ENCODE measurements around the gene PRKCZ. TPM values are rescaled to one million over a fixed set of nuclear protein-coding genes. Genes with fewer than 3 reads are reported as not detected.

The PRKCZ gene
- total and polyA plus RNA-seq, 2 of the 4 experiments (the other 2 are of a cell fraction), result 2.0 to 3.5 TPM

DNA sequence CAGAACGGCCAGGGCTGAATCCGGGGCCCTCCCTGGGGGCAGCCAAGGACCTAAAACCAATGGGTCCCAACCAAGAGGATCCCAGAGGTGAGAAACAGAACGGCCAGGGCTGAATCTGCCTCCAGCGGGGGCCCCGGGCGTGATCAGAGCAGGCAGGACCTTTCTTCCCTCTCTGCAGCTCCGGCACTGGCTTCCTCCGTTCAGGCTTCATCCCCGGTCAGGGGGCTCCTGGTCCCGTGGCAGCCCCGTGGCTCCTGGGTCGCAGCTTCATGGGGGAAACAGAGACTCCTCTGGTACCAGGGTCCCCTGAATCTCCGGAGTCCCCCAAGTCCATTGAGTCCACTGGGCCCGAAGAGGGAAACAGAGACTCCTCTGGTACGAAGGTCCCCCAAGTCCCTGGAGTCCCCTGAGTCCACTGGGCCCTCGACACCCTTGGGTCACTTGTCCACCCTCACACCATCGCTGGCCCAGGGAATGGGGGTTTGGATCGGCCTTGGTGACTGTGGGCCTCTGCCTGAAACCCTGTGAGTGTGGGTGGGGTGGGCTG lies 60.1 kb downstream of the PRKCZ start:
- Histone ChIP-seq H2AK5ac (ENCODE audit: low read depth, low read length) (no peak overlapping the region), H2AK9ac (replicated peaks; ENCODE audit: low read depth, low read length, poor library complexity) (no peak overlapping the region), H3K36me3 (ENCODE audit: control insufficient read depth, insufficient read depth, low read length) (no peaks in the 10 kb centered on the region), H2BK20ac (ENCODE audit: low read depth, low read length) (no peak overlapping the region), H3K9me1 (ENCODE audit: insufficient read depth, low read length) (no peaks in the 10 kb centered on the region), H2BK15ac (ENCODE audit: low read depth, low read length) (no peak overlapping the region), H2BK120ac (ENCODE audit: low read depth, low read length) (no peak overlapping the region), H3K9ac (ENCODE audit: low read depth, low read length) (no peak overlapping the region), H3K79me1 (ENCODE audit: low read depth in 1 of 2, low read length in 2 of 2) (no peaks in the 10 kb centered on the region), H3K4me2 (ENCODE audit: low read depth, low read length) (no peak overlapping the region), H2BK5ac (ENCODE audit: low read depth, low read length, poor library complexity, severe bottlenecking) (no peak overlapping the region), H3K27ac (ENCODE audit: insufficient read depth, low read length) (no peak overlapping the region), H4K91ac (ENCODE audit: insufficient read depth, low read depth, low read length) (no peak overlapping the region), H3K18ac (ENCODE audit: low read depth, low read length) (no peak overlapping the region), H2AFZ (replicated peaks; ENCODE audit: low read length, poor library complexity) (no peak overlapping the region), H4K8ac (ENCODE audit: low read depth in 2 of 2, low read length in 2 of 2) (no peak overlapping the region), H4K5ac (ENCODE audit: low read depth, low read length) (no peak overlapping the region), H3K14ac (replicated peaks; ENCODE audit: low read depth, low read length) (no peak overlapping the region), H3K4me3 (ENCODE audit: insufficient read depth, low read depth, low read length) (no peak overlapping the region), H3K9me3 (ENCODE audit: control insufficient read depth, insufficient read depth, low read length) (no peaks in the 10 kb centered on the region), H4K20me1 (ENCODE audit: insufficient read depth, low read length) (no peaks in the 10 kb centered on the region), H3K4ac (ENCODE audit: low read depth, low read length) (no peak overlapping the region), H3K23ac (ENCODE audit: low read depth, low read length) (no peak overlapping the region), H3K56ac (ENCODE audit: extremely low read depth, insufficient read depth, low read length) (no peak overlapping the region), H3K4me1 (ENCODE audit: control insufficient read depth, insufficient read depth, low read length) (no peaks in the 10 kb centered on the region), H3K27me3 (ENCODE audit: control insufficient read depth, insufficient read depth, low read length) (peaks cover 12% of the 10 kb centered on the region; the same call in 1 of the 2 replicates)
- no peak for ATAC-seq (ENCODE audit: low read depth)
- in situ Hi-C loops (cut with MboI; ENCODE audit: low sequenced_read_pairs), result no loop called here
- ChIA-PET CTCF (no interaction called here), POLR2A (ENCODE audit: unreplicated experiment) (no interaction called here)
- WGBS, 2 experiments (ENCODE audit: extremely low coverage in 2 of 2, insufficient read length in 1 of 2), result 79% methylated on average over 7 of the region's 18 CpGs; no CpG with 5 or more reads in 1 of the 2 experiments
- DNase-seq, result no peak
- BruUV-seq (replicated peaks), result no TSS peak
- intact Hi-C loops (cut with micrococcal nuclease), result no loop called here
- dilution Hi-C loops (cut with HindIII; ENCODE audit: low sequenced_read_pairs, unreplicated experiment), result no loop called here
- no peak for TF ChIP-seq NFE2L2 (IDR thresholded peaks at IDR 0.05; ENCODE audit: low read depth, low read length)
- no peak for TF ChIP-seq RCOR1 (IDR thresholded peaks at IDR 0.05; ENCODE audit: insufficient replicate concordance, low read length)
- no peak for TF ChIP-seq RAD21 (IDR thresholded peaks at IDR 0.05; ENCODE audit: low read length)
- TF ChIP-seq MXI1 (IDR thresholded peaks at IDR 0.05; ENCODE audit: borderline replicate concordance, low read depth, low read length), result no peak
- TF ChIP-seq, protein P1, sequence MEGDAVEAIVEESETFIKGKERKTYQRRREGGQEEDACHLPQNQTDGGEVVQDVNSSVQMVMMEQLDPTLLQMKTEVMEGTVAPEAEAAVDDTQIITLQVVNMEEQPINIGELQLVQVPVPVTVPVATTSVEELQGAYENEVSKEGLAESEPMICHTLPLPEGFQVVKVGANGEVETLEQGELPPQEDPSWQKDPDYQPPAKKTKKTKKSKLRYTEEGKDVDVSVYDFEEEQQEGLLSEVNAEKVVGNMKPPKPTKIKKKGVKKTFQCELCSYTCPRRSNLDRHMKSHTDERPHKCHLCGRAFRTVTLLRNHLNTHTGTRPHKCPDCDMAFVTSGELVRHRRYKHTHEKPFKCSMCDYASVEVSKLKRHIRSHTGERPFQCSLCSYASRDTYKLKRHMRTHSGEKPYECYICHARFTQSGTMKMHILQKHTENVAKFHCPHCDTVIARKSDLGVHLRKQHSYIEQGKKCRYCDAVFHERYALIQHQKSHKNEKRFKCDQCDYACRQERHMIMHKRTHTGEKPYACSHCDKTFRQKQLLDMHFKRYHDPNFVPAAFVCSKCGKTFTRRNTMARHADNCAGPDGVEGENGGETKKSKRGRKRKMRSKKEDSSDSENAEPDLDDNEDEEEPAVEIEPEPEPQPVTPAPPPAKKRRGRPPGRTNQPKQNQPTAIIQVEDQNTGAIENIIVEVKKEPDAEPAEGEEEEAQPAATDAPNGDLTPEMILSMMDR (conservative IDR thresholded peaks at IDR 0.05; ENCODE audit: low read depth, low read length), result no peak
- TF ChIP-seq, protein P2, sequence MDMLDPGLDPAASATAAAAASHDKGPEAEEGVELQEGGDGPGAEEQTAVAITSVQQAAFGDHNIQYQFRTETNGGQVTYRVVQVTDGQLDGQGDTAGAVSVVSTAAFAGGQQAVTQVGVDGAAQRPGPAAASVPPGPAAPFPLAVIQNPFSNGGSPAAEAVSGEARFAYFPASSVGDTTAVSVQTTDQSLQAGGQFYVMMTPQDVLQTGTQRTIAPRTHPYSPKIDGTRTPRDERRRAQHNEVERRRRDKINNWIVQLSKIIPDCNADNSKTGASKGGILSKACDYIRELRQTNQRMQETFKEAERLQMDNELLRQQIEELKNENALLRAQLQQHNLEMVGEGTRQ (IDR thresholded peaks at IDR 0.05; ENCODE audit: low read depth, low read length), result no peak
- TF ChIP-seq RFX5 (IDR thresholded peaks at IDR 0.05; ENCODE audit: low read depth, low read length), result no peak
- no peak for TF ChIP-seq FOS (IDR thresholded peaks at IDR 0.05; ENCODE audit: low read depth, low read length)
- no peak for TF ChIP-seq MAFK (IDR thresholded peaks at IDR 0.05; ENCODE audit: low read depth, low read length)
- TF ChIP-seq, protein P3, sequence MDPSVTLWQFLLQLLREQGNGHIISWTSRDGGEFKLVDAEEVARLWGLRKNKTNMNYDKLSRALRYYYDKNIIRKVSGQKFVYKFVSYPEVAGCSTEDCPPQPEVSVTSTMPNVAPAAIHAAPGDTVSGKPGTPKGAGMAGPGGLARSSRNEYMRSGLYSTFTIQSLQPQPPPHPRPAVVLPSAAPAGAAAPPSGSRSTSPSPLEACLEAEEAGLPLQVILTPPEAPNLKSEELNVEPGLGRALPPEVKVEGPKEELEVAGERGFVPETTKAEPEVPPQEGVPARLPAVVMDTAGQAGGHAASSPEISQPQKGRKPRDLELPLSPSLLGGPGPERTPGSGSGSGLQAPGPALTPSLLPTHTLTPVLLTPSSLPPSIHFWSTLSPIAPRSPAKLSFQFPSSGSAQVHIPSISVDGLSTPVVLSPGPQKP (IDR thresholded peaks at IDR 0.05; ENCODE audit: borderline replicate concordance, low read depth, low read length), result no peak
- no peak for TF ChIP-seq BHLHE40 (IDR thresholded peaks at IDR 0.05; ENCODE audit: low read depth, low read length)
- no peak for TF ChIP-seq POLR2A (IDR thresholded peaks at IDR 0.05; ENCODE audit: low read depth, low read length)
- TF ChIP-seq CEBPB (IDR thresholded peaks at IDR 0.05; ENCODE audit: low read depth, low read length), result no peak
- TF ChIP-seq CHD1 (IDR thresholded peaks at IDR 0.05; ENCODE audit: low read depth, low read length), result no peak
- TF ChIP-seq SMC3 (IDR thresholded peaks at IDR 0.05; ENCODE audit: low read depth, low read length), result no peak
- no peak for TF ChIP-seq MAZ (IDR thresholded peaks at IDR 0.05; ENCODE audit: borderline replicate concordance, low read depth, low read length)
